Stimulated activated CD4-positive, alpha-beta T cell treated with anti-CD3 and anti-CD28 coated beads, Interleukin-4, amount 100 ng/mL, for 4 hours (primary cell): Measurements from ENCODE around the gene BICDL2.
"Not testable (repeated sequence)": the region's sequence is repeated elsewhere in the genome, so short reads cannot be mapped to it uniquely, and the experiment has no call there.

Source experiments
- DNase-seq, 2 experiments: peaks; one replicate each; pipeline ENCODE4 v3.0.0-alpha.2; 2020

BICDL2 gene

DNA sequence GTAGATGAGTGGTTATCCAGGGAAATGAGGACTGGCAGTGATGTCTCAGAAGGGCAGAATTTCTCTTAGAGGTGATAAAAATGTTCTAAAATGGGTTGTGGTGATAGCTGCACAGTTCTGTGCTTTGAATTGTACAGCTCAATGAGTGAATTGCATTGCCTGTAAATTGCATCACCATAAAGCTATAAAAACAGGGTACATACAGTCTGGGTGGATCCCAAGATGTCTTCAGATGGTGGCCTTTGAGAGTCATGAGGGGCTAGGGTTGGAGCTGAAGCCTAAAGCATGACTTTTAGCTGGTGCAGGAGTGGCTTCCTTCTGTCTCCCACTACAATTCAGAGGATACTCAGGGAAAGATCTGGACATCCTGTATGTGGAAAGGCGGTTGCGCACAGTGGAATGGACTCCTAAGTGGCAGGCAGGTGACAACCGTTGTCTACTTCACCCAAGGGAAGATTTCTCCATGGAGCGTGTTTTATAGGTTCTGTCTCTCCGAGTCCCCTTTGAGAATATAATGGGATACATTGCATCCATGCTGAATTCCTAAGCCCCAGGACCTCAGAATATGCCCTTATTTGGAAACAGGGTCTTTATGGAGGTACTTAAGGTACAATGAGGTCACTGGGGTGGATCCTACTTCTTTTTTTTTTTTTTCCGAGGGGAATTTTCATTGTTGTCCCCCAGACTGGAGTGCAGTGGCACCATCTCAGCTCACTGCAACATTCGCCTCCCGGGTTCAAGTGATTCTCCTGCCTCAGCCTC, 27.1 kb upstream of the BICDL2 start:
- DNase-seq = no peak

DNA sequence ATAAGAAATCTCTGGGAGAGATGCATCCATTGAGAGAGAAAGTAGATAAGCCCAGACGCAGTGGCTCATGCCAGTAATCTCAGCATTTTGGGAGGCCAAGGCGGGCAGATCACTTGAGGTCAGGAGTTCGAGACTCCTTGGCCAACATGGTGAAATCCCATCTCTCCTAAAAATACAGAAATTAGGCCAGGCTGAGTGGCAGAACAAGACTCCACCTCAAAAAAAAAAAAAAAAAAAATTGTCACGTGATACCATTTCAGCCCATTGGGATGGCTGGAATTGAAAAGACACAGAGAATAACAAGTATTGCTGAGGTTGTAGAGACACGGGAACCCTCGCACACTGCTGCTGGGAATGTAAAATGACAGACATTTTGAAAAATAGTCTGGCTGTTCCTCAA, 25.8 kb upstream of the BICDL2 start:
- DNase-seq = no peak

DNA sequence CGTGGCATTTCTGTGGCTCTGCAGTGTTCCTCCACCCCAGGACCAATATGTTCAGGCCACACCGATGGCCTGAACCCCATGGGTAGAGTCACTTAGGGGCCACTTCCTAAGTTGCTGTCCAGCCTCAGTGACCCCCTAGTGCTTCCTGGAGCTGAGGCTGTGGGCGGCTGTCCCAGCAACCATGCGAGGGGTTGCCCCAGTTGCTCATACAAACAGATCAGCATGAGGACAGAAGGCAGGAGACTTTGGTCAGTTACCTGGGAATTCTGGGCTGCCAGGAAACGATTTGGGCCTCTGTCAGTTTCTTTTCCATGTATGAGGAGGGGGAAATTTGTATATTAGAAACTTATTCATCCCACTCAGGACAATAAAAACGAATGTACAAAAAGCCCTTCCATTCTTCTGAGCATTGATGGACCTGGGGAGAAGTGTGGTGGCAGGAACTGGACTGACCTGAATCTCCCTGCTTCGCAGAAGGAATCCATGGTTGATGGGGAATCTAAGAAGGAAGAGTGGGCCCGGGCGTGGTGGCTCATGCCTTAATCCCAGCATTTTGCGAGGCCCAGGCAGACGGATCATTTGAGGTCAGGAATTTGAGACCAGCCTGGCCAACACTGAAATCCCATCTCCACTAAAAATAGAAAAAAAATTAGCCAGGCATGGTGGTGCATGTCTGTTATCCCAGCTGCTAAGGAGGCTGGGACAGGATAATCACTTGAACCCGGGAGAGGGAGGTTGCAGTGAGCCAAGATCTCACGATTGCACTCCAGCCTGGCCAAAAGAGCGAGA, 23.8 kb upstream of the BICDL2 start:
- DNase-seq = no peak

DNA sequence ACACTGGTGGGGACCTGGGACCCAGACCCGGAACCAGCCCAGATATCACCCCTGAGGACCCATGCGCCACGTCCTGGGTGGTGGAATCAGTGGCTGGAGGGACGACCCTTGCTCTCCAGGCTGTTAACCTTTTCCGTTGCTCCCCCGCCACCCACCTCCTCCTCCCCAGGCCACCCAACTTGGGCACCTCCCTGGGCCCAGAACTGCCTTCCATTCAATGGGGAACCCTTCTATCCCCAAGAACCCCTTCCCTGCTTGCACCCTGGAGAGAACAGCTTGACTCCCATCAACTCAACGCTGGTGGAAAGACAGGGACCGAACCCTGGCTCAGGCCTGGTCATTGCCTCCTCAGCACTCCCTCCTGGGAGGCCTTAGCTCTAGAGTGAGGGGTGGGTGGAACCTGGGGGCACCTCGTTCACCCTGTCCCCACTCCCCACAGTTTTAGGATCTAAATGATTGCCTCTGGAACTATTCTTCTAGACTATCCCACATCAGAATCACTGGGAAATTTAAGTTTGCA, 23.0 kb upstream of the BICDL2 start:
- no peak for DNase-seq

DNA sequence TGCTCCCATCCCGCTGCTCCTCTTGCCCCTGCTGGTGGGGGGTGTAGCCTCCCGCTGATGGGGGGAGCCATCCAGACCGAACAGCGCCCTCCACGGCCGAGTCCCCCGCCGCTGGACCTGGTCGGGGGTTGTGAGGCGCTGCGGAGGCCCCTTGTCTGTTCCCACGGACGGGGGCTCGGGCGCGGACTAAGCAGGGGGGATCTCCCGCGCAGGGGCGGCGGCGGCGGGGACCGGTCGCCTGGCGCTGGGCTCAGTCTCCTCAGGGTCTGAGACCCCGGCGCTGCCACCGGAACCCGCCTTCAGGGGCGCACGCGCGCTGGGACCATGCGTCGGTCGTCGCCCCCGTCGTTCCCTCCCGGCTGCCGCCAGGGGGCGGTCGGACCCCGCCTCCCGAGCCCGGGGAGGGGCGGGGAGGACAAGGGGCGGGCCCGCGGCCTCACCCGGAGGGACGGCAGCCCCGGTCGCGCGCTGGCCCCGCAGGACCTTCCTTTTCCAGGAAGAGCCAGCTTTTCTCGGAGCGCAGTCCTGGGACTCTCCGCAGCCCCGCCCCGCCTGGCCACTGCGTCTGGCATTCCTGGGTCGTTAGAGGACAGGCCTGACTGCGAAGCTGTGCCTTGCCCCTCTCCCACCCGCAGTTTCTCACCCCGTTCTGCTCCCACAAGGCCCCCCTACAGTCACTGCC, 22.4 kb upstream of the BICDL2 start:
- DNase-seq = peak; percentile 82 to 89

DNA sequence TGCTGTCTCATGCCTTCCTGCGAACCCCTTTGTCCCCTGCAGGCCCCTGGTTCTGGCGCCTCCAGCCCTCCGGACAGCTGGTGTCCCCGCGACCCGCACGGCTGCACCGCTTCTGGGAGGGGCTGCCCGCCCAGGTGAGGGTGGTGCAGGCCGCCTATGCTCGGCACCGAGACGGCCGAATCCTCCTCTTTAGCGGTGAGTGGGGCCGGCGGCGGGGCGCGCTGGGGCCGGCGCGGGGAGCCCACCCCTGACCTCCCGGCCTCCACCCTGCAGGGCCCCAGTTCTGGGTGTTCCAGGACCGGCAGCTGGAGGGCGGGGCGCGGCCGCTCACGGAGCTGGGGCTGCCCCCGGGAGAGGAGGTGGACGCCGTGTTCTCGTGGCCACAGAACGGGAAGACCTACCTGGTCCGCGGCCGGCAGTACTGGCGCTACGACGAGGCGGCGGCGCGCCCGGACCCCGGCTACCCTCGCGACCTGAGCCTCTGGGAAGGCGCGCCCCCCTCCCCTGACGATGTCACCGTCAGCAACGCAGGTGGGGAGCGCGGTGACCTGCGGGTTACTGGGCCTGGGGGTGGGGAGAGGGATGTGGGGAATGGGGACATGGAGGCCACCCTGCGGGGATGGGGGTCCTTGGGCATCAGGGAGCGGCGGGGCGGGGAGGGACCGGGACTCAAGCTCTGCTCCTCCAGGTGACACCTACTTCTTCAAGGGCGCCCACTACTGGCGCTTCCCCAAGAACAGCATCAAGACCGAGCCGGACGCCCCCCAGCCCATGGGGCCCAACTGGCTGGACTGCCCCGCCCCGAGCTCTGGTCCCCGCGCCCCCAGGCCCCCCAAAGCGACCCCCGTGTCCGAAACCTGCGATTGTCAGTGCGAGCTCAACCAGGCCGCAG, 21.6 kb upstream of the BICDL2 start:
- DNase-seq = peak; percentile 44

DNA sequence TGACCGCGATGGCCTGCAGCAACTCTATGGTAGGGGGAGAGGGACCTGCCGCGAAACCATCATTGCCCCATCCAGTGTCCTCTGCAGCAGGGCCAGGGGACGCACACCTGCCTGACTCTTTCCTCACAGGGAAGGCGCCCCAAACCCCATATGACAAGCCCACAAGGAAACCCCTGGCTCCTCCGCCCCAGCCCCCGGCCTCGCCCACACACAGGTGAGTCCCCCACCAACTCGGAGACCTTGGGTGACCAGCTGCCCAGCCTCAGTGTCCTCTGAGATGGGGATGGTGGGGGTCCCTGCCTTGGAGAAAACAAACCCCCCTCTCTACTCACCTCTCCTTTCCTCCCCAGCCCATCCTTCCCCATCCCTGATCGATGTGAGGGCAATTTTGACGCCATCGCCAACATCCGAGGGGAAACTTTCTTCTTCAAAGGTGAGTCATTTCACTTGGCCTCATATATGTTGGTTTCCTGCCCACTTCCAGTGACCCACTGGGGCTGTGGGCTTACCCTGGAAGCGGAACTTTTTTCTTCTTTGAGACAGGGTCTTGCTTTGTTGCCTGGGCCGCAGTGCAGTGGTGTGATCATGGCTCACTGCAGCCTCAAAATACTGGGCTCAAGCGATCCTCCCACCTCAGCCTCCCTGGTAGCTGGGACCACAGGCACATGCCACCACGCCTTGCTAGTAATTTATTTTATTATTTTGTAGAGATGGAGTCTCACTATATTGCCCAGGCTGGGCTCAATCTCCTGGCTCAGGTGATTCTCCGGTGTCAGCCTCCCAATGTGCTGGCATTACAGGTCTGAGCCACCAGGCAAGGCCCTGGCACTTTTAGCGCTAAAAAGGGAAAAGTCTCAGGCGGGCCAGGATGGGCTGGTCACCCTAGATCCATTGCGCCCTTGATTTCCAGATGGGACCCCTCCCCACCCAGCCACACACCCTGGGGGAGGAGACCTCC, 20.7 kb upstream of the BICDL2 start:
- DNase-seq = no peak

DNA sequence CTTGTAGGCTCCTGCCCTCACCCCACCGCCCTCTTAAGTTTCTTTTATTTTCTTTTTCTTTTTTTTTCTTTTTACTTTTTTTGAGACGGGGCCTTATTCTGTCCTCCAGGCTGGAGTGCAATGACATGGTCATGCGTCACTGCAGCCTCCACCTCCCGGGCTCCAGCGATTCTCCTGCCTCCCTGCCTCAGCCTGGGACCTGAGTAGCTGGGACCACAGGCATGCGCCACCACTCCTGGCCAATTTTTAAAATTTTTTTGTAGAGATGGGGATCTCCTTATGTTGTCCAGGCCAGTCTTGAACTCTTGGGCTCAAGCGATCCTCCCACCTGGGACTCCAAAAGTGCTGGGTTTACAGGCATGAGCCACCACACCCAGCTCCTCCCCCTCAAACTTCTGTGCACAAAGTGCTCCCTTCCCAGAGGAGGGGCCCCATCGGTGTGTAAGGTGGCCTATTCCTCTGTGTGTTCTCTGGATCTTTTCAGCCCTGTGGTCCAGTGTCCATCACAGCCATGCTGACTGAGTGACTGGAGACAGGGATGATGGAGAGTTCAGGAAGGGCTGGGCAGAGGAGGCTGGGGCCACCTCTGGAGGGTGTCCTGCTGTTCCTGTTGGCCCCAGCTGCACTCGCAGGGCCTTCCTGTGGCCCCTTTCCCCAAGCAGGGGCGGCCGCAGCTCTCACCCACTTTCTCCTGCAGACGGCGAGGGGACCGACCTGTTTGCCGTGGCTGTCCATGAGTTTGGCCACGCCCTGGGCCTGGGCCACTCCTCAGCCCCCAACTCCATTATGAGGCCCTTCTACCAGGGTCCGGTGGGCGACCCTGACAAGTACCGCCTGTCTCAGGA, 19.8 kb upstream of the BICDL2 start:
- no peak for DNase-seq

DNA sequence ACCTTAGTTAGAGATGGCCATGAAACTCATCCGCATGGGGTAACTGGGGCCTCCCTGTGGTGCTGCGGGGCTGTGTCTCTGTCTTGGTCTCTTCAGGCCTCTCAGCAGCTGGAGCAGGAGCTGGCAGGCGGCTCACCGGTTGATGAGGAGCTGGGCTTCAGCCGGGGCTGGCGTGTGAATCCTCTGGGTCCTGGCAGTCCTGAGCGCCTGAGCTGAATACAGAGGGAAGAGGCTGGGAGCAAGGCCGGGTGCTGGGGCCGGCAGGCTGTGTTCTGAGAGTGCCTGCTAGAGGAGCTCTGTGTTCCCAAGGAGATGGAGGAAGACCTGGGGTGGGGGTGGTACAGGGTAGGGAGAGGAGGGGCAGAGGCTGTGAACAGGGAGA, 19.0 kb upstream of the BICDL2 start:
- not testable (repeated sequence) for DNase-seq

DNA sequence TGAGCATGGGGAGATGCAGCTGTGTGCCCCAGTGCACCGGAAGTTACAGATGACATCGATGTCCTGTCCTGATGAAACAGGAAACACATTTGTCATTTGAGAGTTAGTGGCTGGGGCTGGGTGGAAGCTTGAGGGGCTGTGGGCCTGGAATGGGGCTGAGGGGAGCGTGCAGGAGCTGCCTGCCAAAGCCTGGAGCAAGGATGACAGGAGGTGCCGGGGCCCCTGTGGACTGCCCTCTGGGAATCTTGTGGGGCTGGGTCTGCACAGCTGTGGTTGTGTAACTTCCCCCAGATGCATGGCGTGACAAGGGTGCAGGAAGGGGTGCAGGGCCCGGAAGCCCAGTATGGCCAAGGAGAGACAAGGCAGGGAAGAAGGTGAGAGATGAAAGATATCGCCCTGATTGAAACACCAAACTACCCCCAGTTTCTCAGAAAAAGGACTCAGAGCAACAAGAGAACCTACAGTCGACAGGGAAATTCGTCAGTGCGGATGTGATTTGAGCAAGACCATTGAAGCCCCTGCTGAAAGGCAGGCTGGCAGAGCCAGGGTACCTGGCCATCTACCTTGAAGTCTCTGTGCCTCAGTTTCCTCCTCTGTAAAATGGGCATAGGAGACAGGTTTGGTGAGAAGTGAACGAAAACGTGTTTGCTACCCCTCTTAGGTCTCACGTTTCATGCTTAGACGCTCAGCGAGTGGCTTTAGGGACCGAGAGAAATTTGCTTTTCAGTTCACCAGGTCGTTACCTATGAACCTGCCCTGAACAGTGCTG, 18.4 kb upstream of the BICDL2 start:
- DNase-seq = no peak

DNA sequence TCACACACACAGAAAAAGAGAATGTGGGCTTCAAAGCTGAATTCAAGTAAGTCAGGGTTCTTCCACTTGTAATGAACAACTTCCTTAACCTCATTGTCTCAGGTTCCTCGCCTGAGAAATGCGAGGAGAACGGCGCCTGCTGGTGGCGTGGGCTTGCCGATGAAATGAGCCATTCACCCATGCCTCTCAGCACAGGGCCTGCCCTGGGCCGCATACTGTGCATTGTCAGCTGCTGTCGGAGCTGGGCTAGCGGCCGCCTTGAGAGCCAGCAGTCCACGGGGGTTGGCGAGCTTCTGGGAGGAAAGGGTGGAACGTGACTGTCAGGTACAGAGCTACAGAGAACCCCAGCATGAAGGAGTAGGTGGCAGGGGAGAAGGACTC, 16.6 kb upstream of the BICDL2 start:
- not testable (repeated sequence) for DNase-seq

DNA sequence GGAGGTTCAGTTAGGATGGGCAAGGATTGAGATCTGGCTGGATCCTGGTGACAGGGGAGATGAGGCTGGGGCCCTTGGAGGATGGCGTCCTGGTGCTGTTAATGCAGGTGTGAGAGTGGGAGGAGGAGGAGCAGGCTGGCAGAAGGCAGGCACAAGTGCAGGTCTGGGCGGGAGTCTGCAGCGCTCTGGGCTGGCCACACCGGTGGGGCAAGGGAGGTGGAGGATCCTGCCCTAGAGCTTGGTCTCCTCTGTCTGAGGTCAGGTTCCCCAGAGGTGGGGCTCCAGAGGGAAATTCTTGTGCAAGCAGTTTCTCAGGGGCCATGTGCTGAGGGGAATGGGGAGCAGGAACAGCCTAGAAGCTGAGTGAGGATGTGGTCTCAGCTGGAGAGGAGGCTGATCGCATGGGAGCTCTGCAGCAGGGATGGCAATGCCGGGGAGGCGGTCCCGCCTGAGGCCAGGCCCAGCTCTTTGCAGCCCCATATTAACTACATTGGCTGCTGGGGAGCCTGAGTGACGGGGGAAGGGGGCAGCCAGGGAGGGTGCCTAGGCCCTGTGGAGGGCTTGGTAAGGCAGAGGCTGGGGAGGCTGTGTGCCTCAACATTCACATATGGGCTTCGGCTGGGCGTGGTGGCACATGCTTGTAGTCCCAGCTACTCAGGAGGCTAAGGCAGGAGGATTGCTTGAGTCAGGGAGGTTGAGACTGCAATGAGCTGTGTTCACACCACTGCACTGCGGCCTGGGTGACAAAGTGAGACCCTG, 16.0 kb upstream of the BICDL2 start:
- not testable (repeated sequence) for DNase-seq

DNA sequence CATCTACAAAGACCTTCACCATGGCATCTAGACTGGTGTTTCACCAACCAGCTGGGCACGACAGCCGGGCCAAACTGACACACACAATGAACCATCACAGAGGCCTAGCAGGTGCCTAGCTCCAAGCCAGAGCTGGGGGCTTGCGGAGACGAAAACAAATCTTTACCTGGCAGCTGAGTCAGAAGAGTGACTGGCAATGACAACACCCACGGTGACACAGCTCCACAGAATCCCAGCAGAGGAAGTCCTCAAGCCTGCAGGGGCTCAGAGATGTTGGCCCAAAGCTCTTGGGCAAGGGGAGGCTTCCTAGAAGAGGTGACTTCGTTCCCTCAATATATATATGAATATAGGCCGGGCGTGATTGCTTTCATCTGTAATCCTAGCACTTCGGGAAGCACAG, 14.8 kb upstream of the BICDL2 start:
- DNase-seq = no peak

DNA sequence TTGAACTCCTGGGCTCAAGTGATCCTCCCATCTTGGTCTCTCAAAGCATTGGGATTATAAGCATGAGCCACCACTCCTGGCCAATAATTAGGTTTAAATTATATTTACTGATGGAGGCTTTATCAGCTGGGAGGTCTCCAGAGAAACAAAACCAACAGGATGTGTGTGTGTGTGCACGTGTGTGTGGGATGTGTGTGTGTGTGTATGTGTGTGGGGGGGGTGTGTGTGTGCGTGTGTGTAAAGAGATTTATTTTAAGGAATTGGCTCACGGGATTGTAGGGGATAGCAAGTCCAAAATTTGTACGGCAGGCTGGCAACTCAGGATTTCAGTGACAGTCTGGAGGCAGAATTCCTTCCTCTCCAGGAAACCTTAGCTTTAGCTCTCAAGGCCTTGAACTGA, 14.3 kb upstream of the BICDL2 start:
- DNase-seq = no peak

DNA sequence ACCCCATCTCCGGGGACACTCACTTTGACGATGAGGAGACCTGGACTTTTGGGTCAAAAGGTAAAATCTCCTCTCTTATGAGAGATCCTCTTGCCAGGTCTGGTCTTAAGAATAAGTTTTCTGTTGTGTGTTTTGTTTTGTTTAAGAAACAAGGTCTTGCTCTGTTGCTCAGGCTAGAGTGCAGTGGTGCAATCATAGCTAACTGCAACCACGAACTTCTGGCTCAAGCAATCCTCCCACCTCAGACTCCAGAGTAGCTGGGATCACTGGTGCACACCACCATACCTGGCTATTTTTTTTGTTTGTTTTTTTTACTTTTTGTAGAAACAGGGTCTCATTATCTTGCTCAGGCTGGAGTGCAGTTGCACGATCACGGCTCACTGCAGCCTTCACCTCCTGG, 13.7 kb upstream of the BICDL2 start:
- DNase-seq = no peak

DNA sequence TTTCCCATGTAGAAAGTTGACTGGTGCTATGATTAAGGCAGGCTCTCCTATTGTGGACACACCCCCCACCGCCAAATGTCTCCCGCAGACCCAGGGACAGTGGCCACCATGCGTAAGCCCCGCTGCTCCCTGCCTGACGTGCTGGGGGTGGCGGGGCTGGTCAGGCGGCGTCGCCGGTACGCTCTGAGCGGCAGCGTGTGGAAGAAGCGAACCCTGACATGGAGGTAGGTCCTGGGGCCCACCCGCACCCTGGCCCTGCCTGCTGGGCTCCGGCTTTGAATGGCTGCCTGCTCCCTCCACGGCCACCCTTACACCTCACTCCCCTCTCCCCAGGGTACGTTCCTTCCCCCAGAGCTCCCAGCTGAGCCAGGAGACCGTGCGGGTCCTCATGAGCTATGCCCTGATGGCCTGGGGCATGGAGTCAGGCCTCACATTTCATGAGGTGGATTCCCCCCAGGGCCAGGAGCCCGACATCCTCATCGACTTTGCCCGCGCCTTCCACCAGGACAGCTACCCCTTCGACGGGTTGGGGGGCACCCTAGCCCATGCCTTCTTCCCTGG, 13.3 kb upstream of the BICDL2 start:
- no peak for DNase-seq

DNA sequence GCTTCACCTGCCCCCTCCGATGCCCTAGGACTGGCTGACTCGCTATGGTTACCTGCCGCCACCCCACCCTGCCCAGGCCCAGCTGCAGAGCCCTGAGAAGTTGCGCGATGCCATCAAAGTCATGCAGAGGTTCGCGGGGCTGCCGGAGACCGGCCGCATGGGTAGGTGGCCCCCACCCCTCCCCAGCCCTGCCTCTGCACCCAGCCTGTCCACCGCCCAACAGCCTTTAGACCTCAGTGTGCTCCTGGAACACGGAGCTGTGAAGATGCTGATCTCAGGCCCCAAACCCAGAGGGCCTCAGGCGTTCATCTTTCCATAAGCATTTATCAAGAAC, 10.6 kb upstream of the BICDL2 start:
- no peak for DNase-seq

DNA sequence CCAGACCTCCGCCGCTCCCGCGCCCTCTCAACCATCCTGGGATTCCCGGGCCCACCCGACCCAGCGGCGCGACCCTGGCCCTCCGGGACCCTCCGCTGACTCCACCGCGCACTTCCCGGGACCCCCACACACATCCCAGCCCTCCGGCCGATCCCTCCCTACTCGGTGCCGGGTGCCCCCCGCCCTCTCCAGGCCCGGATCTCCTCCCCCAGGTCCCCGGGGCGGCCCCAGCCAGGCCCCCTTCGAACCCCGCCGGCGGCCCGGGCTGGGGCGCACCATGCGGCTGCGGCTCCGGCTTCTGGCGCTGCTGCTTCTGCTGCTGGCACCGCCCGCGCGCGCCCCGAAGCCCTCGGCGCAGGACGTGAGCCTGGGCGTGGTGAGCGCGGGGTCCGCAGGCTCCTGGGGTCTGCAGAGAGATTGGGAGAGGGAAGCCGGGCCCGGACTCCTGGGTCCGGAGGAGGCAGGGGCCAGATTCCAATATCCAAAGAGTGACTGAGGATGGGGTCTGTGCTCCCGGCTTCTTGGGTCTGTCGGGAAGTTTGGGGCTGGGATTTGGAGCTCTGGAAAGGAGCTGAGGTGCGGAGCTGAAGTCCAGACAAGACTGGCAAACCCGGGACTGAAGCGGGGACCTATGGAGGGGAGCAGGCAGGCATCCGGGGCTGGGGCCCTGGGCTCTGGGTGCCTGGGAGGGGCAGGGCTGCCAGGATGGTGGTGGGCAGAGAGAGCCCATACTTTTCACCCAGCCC, 10.1 kb upstream of the BICDL2 start:
- DNase-seq = no peak
